ENCODE data around the gene UMAD1.

DNA sequence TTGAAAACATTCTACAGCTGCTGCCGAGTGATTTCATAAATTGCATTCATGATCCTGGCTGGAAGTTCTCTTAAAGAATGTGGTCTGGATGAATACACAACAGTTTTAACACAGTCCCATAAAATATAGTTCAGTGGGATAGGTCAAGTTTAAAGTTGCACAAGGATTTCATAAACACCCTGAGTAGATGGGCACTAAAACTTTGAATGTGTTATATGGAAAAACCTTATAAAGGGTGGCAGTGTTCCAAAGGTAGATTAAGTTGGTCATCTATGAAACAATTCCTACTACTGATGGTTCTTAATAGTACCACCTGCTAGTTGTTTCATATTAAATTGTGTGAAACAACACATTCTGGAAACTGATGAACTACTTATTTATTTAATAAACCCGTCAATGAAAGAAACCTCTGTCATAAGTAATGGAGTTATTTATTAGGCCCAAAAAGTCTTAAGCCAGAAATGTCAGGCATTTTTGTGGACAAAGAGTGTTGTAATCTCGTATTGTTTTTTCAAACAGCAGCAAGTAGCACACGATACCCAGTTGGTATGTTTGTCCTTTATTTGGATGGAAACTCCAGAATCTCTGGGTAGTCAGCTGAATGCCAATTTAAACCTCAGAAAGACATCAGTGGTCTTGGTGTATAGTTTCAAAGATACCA lies 92.2 kb downstream of the UMAD1 start:
- TF ChIP-seq, protein P1, sequence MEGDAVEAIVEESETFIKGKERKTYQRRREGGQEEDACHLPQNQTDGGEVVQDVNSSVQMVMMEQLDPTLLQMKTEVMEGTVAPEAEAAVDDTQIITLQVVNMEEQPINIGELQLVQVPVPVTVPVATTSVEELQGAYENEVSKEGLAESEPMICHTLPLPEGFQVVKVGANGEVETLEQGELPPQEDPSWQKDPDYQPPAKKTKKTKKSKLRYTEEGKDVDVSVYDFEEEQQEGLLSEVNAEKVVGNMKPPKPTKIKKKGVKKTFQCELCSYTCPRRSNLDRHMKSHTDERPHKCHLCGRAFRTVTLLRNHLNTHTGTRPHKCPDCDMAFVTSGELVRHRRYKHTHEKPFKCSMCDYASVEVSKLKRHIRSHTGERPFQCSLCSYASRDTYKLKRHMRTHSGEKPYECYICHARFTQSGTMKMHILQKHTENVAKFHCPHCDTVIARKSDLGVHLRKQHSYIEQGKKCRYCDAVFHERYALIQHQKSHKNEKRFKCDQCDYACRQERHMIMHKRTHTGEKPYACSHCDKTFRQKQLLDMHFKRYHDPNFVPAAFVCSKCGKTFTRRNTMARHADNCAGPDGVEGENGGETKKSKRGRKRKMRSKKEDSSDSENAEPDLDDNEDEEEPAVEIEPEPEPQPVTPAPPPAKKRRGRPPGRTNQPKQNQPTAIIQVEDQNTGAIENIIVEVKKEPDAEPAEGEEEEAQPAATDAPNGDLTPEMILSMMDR (IDR thresholded peaks at IDR 0.05): no peak
- no peak for TF ChIP-seq POLR2A (IDR thresholded peaks at IDR 0.05)
